Neural cell (in vitro differentiated cells): ENCODE results near the gene ZBTB5. TPM values are rescaled to one million over a fixed set of nuclear protein-coding genes. Genes with fewer than 3 reads are reported as not detected.

Source experiments
- H2AFZ ChIP-seq: fragments of 200-600, 300-800 bp; sonication (generic), shearing (Covaris generic); 2 replicates; pipeline ENCODE4 v1.6.0; 2014; ENCODE audit warnings: low read depth, mild to moderate bottlenecking, antibody characterized with exemption, low read length, moderate library complexity
- H3F3A ChIP-seq: fragments of 200-600 bp; shearing (Covaris generic); 2 replicates; pipeline ENCODE4 v1.6.1; 2016; ENCODE audit warnings: mild to moderate bottlenecking, moderate library complexity, mixed read lengths, antibody characterized with exemption, low read length; ENCODE audit not compliant: insufficient read depth, poor library complexity, severe bottlenecking
- H3K27ac ChIP-seq: fragments of 200-600, 300-800 bp; sonication (generic), shearing (Covaris generic); 2 replicates; pipeline ENCODE4 v1.5.1; 2014; ENCODE audit warnings: mild to moderate bottlenecking, low read length, moderate library complexity
- H3K27me3 ChIP-seq: fragments of 300-800, 200-600 bp; sonication (generic), shearing (Covaris generic); 2 replicates; pipeline ENCODE4 v1.6.0; 2014; ENCODE audit warnings: mild to moderate bottlenecking, low read depth, low read length, moderate library complexity; ENCODE audit not compliant: insufficient read depth
- H3K36me3 ChIP-seq: fragments of 300-800, 200-600 bp; sonication (generic), shearing (Covaris generic); 2 replicates; pipeline ENCODE4 v1.5.1; 2014; ENCODE audit warnings: mild to moderate bottlenecking, antibody characterized with exemption, low read length, moderate library complexity; ENCODE audit not compliant: insufficient read depth
- H3K4me2 ChIP-seq: fragments of 300-800, 200-600 bp; sonication (generic), shearing (Covaris generic); 2 replicates; pipeline ENCODE4 v1.6.0; 2014; ENCODE audit warnings: mild to moderate bottlenecking, low read length
- H3K4me3 ChIP-seq: fragments of 300-800, 200-600 bp; sonication (generic), shearing (Covaris generic); 2 replicates; pipeline ENCODE4 v1.5.1; 2014; ENCODE audit warnings: mild to moderate bottlenecking, low read length, moderate library complexity
- H3K79me2 ChIP-seq: fragments of 200-600 bp; shearing (Covaris generic); replicated peaks from 2 replicates; pipeline ENCODE4 v1.6.0; 2014; ENCODE audit warnings: mild to moderate bottlenecking, low read length, moderate library complexity; ENCODE audit not compliant: insufficient read depth
- H3K9ac ChIP-seq: fragments of 300-800, 200-600 bp; sonication (generic), shearing (Covaris generic); 2 replicates; pipeline ENCODE4 v1.6.1; 2016; ENCODE audit warnings: mild to moderate bottlenecking, low read length, mixed read lengths
- H3K9me2 ChIP-seq: fragments of 200-600 bp; shearing (Covaris generic); 2 replicates; pipeline ENCODE4 v1.6.1; 2016; ENCODE audit warnings: mild to moderate bottlenecking, low read length, mixed read lengths; ENCODE audit not compliant: insufficient read depth
- H3K9me3 ChIP-seq: fragments of 200-600, 300-800 bp; sonication (generic), shearing (Covaris generic); 2 replicates; pipeline ENCODE4 v1.6.1; 2016; ENCODE audit warnings: mild to moderate bottlenecking, mixed run types, low read length, moderate library complexity, mixed read lengths
- H4K20me1 ChIP-seq: fragments of 200-600 bp; shearing (Covaris generic); 2 replicates; pipeline ENCODE4 v1.6.1; 2016; ENCODE audit warnings: mild to moderate bottlenecking, mixed run types; ENCODE audit not compliant: insufficient read depth
- EP300 ChIP-seq: fragments of 450-650 bp; conservative IDR thresholded peaks from 2 replicates; pipeline ENCODE4 v1.6.1; 2014; ENCODE audit warnings: antibody characterized with exemption, mild to moderate bottlenecking, moderate library complexity; ENCODE audit not compliant: poor library complexity, severe bottlenecking
- EZH2 ChIP-seq: fragments of 200-600, 300-800 bp; shearing (Covaris generic), sonication (generic); IDR thresholded peaks from 2 replicates; pipeline ENCODE4 v1.6.1; 2014; ENCODE audit warnings: antibody characterized with exemption, low read length, borderline replicate concordance, mild to moderate bottlenecking; ENCODE audit not compliant: insufficient read depth, poor library complexity, severe bottlenecking
- MXI1 ChIP-seq: fragments of 450-650 bp; conservative IDR thresholded peaks from 2 replicates; pipeline ENCODE4 v1.6.1; 2014; ENCODE audit warnings: antibody characterized with exemption, mild to moderate bottlenecking; ENCODE audit not compliant: poor library complexity, severe bottlenecking
- POLR2AphosphoS5 ChIP-seq: IDR thresholded peaks from 2 replicates; pipeline ENCODE4 v1.6.1; 2012
- RAD21 ChIP-seq: fragments of 450-650 bp; conservative IDR thresholded peaks from 2 replicates; pipeline ENCODE4 v1.6.1; 2014; ENCODE audit warnings: antibody characterized with exemption, mild to moderate bottlenecking, moderate library complexity
- SMC3 ChIP-seq: fragments of 450-650 bp; conservative IDR thresholded peaks from 2 replicates; pipeline ENCODE4 v1.6.1; 2014; ENCODE audit warnings: antibody characterized with exemption, mild to moderate bottlenecking, moderate library complexity; ENCODE audit not compliant: poor library complexity
- TAF1 ChIP-seq: IDR thresholded peaks from 2 replicates; pipeline ENCODE4 v1.6.1; 2012; ENCODE audit warnings: low read depth
- polyA plus RNA-seq: library from polyadenylated mRNA; depleted of rRNA; stranded (reverse); fragments of >200 nt; gene quantifications from 2 replicates; pipeline ENCODE4 v1.2.3, GENCODE V29; 2014
- TF ChIP-seq, protein P1 (sequence below): fragments of 450-650 bp; IDR thresholded peaks from 2 replicates; pipeline ENCODE4 v1.5.1; 2014; ENCODE audit warnings: antibody characterized with exemption, mild to moderate bottlenecking, moderate library complexity; ENCODE audit not compliant: poor library complexity, severe bottlenecking
- TF ChIP-seq, protein P2 (sequence below): IDR thresholded peaks from 2 replicates; pipeline ENCODE4 v1.6.1; 2012; ENCODE audit warnings: borderline replicate concordance

ZBTB5 gene
- polyA plus RNA-seq, 1 donor from 2014 or later, result 21.0 TPM

GRCh38 chr9:37437621-37438020, 27.6 kb downstream of the ZBTB5 start:
- no peaks in the 10 kb centered on the region for H3F3A ChIP-seq
- no peak for TF ChIP-seq EZH2
- TF ChIP-seq SMC3, result no peak
- no peak for TF ChIP-seq POLR2AphosphoS5
- no peak for TF ChIP-seq TAF1
- no peak for TF ChIP-seq RAD21
- TF ChIP-seq, protein P1, sequence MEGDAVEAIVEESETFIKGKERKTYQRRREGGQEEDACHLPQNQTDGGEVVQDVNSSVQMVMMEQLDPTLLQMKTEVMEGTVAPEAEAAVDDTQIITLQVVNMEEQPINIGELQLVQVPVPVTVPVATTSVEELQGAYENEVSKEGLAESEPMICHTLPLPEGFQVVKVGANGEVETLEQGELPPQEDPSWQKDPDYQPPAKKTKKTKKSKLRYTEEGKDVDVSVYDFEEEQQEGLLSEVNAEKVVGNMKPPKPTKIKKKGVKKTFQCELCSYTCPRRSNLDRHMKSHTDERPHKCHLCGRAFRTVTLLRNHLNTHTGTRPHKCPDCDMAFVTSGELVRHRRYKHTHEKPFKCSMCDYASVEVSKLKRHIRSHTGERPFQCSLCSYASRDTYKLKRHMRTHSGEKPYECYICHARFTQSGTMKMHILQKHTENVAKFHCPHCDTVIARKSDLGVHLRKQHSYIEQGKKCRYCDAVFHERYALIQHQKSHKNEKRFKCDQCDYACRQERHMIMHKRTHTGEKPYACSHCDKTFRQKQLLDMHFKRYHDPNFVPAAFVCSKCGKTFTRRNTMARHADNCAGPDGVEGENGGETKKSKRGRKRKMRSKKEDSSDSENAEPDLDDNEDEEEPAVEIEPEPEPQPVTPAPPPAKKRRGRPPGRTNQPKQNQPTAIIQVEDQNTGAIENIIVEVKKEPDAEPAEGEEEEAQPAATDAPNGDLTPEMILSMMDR, result no peak
- no peak for TF ChIP-seq EP300
- TF ChIP-seq, protein P2, sequence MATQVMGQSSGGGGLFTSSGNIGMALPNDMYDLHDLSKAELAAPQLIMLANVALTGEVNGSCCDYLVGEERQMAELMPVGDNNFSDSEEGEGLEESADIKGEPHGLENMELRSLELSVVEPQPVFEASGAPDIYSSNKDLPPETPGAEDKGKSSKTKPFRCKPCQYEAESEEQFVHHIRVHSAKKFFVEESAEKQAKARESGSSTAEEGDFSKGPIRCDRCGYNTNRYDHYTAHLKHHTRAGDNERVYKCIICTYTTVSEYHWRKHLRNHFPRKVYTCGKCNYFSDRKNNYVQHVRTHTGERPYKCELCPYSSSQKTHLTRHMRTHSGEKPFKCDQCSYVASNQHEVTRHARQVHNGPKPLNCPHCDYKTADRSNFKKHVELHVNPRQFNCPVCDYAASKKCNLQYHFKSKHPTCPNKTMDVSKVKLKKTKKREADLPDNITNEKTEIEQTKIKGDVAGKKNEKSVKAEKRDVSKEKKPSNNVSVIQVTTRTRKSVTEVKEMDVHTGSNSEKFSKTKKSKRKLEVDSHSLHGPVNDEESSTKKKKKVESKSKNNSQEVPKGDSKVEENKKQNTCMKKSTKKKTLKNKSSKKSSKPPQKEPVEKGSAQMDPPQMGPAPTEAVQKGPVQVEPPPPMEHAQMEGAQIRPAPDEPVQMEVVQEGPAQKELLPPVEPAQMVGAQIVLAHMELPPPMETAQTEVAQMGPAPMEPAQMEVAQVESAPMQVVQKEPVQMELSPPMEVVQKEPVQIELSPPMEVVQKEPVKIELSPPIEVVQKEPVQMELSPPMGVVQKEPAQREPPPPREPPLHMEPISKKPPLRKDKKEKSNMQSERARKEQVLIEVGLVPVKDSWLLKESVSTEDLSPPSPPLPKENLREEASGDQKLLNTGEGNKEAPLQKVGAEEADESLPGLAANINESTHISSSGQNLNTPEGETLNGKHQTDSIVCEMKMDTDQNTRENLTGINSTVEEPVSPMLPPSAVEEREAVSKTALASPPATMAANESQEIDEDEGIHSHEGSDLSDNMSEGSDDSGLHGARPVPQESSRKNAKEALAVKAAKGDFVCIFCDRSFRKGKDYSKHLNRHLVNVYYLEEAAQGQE, result no peak
- no peak for TF ChIP-seq MXI1
- no peak overlapping the region for H3K9ac ChIP-seq
- no peaks in the 10 kb centered on the region for H4K20me1 ChIP-seq
- no peak overlapping the region for H2AFZ ChIP-seq
- no peaks in the 10 kb centered on the region for H3K27me3 ChIP-seq
- no peak overlapping the region for H3K4me3 ChIP-seq
- peaks cover 14% of the 10 kb centered on the region for H3K36me3 ChIP-seq
- H3K79me2 ChIP-seq, result no peaks in the 10 kb centered on the region
- no peak overlapping the region for H3K4me2 ChIP-seq
- no peaks in the 10 kb centered on the region for H3K9me3 ChIP-seq
- no peaks in the 10 kb centered on the region for H3K9me2 ChIP-seq
- H3K27ac ChIP-seq, result no peak overlapping the region

DNA sequence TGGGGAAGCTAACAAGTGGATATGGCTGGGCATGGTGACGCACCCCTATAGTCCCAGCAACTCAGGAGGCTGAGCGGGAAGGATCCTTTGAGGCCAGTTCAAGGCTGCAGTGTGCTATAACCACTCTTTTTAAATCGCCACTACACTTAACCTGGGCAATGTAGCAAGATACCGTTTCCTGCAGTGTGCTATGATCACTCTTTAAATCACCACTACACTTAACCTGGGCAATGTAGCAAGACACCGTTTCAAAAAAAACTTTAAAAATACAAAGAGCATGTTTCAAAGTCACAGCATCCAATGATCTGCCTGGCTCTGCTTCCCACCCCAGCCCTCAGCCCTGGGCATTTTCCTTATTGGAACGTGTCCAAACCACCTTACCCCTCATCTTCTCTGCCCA, 28.2 kb downstream of the ZBTB5 start:
- no peak overlapping the region for H2AFZ ChIP-seq
- TF ChIP-seq TAF1 (no peak), EZH2 (no peak), MXI1 (no peak), POLR2AphosphoS5 (no peak)
- TF ChIP-seq, protein P1, result no peak
- no peaks in the 10 kb centered on the region for H3F3A ChIP-seq
- H3K9ac ChIP-seq, result no peak overlapping the region
- no peak overlapping the region for H3K27ac ChIP-seq
- no peaks in the 10 kb centered on the region for H3K9me2 ChIP-seq
- no peaks in the 10 kb centered on the region for H4K20me1 ChIP-seq
- H3K36me3 ChIP-seq, result peaks cover 14% of the 10 kb centered on the region
- H3K4me2 ChIP-seq, result no peak overlapping the region
- no peaks in the 10 kb centered on the region for H3K79me2 ChIP-seq
- no peak overlapping the region for H3K4me3 ChIP-seq
- no peaks in the 10 kb centered on the region for H3K9me3 ChIP-seq
- no peaks in the 10 kb centered on the region for H3K27me3 ChIP-seq
